DLD1 (cell line): ENCODE measurements around the gene CGB2.
"Not testable (repeated sequence)": the region's sequence is repeated elsewhere in the genome, so short reads cannot be mapped to it uniquely, and the experiment has no call there.

Source experiments
- in situ Hi-C: cut with HindIII; loops from 2 replicates; pipeline ENCODE4 v1.10.0; 2017; ENCODE audit warnings: low sequenced_read_pairs

CGB2 gene

DNA sequence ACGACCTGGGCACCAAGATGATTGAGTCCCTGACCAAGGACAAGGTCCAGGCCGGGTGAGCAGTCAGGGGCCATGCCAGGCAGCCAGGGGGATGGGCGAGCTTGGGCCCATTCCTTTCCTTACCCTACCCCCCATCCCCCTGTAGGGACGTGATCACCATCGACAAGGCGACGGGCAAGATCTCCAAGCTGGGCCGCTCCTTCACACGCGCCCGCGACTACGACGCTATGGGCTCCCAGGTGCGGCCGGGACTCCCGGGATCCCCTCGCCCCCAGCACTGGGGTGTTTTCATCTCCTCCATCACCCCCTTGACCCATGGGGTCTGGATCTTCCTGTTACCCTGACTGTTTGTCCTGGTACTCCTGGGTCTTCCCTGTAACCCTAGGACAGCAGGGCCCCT, 21.9 kb upstream of the CGB2 start:
- in situ Hi-C loops: no loop called here

DNA sequence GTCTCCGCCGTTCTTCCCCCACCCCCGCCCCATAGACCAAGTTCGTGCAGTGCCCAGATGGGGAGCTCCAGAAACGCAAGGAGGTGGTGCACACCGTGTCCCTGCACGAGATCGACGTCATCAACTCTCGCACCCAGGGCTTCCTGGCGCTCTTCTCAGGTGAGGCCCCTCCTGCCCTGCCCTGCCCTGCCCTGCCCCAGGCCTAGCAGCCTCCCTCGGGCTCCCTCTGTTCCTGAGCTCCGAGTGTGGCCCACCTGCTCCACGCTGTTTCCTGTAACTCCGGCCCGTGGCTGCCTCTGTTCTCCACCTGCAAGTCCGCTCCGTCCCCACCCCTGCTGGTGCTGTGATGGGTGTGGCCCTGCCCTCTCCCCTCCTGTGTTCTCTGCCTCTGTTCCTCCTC, 21.2 kb upstream of the CGB2 start:
- in situ Hi-C loops: no loop called here

DNA sequence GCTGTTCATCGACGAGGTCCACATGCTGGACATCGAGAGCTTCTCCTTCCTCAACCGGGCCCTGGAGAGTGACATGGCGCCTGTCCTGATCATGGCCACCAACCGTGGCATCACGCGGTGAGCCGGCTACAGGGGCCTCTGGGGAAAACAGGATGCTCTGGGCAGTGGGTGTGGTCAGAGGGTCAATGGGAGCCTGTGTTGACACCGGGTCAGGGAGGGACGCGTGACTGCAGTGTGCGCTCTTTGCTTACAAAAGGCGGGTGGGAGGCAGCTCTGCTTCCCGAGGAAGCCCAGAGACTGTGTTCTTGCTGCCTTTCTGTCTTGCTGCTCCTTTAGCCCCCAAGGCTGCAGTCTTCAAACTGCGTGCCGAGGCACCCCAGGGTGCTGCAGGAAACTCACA, 20.5 kb upstream of the CGB2 start:
- in situ Hi-C loops: no loop called here

DNA sequence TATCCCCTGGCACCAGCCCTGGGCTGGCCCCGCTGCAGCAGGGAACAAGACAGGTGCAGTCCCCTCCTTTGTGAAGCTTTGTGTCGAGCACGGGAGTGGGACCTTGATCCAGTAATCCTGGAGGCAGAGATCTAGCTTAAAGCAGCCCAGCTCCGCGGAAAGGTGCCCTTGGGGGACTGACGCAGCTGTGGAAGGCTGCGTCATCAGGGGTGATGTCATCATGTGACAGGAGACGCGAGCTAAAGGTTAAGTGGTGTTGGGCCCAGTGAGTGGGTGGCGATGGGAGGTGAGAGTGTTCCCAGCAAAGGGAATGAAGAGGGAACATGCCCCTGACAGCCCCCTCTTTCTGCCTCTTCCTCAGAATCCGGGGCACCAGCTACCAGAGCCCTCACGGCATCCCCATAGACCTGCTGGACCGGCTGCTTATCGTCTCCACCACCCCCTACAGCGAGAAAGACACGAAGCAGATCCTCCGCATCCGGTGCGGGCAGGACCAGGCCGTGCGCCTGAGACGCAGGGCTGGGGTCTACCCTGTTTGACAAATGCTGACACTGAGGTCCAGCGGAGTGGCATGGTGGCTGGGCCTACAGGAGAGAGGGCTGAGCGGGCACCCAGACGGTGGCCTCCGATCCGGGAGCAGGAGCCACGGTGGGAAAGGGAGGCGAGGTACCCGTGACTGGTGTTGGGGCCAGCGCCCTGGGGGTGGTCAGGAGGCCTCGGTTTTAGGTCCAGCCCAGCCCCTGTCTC, 17.4 kb upstream of the CGB2 start:
- in situ Hi-C loops: no loop called here

DNA sequence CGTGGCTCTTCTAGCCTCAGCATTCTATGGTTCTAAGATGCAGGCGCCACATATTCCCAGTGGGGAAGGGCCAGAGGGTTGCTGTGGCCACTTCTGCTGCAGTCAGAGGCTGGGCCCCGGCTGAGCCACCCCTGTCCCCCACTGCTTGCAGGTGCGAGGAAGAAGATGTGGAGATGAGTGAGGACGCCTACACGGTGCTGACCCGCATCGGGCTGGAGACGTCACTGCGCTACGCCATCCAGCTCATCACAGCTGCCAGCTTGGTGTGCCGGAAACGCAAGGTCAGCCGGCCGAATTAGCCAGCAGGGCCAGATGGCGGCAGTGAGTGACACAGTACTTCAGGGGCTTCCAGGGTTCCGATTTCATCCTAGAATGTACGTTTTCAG, 16.8 kb upstream of the CGB2 start:
- in situ Hi-C loops: no loop called here

DNA sequence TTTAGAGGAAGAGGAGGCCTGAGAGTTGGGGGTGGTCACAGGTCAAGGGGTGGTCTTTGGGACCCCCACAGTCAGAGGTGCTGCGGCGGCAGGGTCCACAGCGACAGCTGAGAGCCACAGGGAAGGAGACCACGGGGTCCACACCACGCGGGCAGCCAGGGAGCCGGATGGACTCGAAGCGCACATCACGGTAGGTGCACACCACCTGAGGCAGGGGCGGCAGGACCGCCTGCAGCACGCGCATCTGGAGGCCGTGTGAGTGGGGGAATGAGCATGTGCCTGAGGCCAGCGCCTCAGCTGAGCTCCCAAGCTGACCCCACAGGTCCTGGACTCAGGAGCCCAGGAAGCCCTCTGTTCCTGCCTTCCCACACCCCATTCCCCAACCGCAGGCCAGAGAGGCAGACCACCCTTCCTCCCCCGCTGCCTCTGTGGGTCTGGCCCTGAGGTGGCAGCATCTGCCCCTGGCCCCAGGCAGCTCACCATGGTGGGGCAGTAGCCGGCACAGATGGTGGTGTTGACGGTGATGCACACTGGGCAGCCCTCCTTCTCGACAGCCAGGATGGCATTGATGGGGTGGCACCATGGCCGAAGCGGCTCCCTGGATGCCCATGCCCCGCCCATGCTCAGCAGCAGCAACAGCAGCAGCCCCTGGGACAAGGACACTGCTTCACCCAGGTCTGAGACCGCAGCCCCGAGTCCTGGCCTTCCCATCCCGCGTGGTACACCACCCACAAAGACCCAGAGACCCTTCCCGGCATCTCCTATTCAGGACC, 15.4 kb upstream of the CGB2 start:
- in situ Hi-C loops: no loop called here

DNA sequence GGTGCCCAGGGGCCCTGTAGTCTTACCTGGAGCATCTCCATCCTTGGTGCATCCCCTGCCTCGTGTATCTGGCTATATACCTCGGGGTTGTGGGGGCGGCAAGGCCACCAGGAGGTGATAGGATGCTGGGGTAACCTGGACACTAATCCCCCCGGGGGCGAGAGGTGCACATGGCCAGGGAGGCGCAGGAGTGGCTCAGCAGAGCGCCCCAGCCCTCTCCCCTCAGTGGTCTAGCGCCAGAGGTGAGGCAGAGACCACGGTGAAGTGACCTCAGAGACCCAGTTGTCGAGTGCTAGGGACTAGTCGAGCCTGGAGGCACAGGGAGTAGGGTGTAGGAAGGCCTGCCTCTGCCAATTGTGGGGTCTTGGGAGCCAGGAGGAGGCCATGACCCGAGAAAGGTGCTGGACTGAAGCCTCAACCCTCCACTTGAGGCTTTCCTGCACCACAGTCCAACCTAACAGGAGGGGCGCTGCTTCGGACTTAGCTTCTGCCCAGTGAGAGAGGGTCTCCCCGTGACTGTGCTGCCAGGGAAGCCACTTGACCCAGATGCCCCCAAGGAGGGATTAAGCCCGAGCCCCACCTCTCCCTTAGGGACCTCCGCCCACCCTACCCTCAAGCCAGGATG, 14.5 kb upstream of the CGB2 start, which contains the start of gene LHB:
LHB (minus strand) TSS at position 51 of the 625 bp plus-strand sequence; CDS start at position 41, 10 bp downstream.
- in situ Hi-C loops: no loop called here

DNA sequence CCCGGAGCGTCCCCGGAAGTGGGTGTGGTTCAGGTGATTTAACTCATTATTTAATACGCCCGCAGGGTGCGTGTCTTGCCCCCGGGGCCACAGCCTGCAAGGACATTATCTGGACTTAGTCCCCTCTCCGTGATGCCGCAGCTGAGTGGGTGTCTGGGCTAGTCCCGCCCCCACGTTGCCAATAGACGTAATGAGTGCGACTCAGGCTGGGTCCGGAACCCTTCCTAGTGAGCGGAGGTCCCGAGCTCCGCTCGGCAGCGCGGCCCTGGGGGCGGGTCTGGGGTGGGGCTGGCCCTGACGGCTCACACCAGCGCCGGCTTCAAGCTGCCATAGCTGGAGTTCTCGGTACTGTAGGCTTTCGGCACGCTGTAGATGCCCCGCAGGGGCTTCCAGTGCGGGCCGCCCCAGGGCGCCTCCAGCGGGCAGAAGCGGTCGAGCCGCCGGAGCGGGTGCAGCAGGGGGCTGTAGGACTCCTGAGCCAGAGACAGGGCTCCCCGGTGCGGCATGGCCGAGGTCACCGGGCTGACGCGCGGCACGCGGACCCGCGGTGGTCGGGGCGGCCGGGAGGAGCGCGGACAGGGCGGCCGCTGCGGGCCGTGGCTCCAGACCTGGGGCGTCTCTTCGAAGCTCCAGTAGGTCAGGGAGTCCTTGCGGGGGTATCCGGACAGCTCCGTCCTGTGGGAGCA, 13.9 kb upstream of the CGB2 start:
- in situ Hi-C loops: no loop called here

DNA sequence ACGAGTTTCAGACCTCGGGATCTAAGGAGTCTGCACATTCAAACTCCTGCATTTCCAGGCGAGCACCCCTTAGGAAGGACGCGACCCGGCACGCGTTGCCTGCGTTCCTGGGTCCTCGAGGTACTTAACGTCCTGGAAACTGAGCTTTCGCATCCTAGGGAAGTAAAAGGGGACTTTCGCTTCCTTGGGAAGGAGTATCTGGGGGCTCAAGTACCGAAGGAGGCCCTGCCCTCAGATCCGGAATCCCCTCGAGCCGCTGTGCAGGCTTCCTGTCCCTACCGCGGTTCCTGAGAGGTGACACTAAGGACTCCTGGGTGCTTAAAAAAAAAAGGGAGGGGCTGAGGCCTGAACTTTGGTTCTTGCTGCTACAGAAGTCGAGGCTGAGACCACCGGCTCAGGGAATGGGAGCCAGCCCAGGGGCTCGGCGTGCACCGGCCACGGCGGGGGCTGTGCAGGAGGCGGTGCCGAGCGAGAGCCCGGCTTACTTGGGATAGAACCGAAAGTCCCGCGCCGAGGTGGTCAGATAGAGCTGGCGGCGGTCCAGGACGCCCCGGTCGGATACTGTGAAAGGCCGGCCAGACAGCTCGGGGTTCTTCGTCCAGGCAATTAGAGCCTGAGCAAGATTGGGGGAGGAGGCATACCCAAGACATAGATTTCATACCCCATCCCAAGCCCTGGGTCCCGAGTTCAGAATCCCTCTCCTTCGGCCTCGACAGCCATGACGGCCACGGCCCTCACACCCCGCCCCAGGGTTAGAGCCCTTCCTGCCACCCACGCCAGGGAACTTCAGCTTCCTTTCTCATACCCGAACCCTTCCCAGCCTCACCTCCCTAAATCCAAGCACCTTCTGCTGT, 13.1 kb upstream of the CGB2 start:
- in situ Hi-C loops: not testable (repeated sequence)

DNA sequence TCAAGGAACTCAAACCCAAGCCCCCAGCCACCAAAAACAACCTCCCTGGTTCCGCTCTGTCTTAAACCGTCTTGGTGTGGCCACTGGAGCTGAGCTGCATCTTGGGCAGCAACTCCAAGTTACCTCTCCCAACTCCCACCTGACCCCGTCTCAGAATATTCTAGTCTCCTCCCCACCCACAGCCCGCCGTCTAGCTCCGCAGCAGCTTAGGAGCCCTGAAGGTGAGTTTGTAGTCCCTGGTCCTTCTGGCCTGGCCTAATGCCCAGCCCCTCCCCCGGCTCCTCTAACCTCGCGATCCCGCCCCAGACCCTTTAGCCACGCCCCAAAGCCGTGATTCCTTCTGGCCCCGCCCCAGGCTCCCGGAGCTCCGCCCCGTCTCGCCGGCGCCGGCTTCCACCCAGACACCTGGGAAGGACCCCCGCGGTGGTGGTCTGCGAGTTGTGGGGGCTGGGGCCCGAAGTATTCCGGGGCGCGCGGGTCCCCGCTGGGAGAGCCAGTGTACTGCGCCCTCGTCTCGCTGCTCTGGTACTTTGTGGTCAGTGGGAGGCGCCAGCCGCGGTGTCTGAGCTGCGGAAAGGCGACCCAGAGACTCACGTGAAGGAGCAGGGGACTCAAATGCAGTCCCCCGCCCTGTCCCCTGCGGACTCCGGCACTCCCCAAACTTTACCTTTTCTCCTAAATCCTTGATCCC, 12.3 kb upstream of the CGB2 start:
- in situ Hi-C loops: no loop called here

DNA sequence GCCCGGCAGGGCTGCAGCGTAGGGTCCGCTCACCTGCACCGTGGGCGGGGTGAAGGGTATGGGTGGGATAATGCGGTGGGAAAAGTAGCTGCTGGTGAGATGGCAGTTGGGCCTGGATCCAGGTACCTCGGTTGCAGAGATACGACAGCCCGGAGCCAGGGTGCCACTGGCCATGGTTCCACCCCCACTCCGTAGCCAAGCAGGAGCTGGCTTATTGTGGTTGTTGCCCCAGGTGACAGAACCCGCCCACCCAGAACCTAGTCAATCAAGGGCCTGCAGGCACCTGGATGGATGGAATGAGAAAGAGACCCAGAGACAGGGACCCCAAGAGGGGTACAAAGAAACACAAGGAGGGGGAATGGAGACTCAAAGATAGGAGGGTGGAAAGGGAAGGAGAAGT, 11.3 kb upstream of the CGB2 start:
- in situ Hi-C loops: no loop called here

DNA sequence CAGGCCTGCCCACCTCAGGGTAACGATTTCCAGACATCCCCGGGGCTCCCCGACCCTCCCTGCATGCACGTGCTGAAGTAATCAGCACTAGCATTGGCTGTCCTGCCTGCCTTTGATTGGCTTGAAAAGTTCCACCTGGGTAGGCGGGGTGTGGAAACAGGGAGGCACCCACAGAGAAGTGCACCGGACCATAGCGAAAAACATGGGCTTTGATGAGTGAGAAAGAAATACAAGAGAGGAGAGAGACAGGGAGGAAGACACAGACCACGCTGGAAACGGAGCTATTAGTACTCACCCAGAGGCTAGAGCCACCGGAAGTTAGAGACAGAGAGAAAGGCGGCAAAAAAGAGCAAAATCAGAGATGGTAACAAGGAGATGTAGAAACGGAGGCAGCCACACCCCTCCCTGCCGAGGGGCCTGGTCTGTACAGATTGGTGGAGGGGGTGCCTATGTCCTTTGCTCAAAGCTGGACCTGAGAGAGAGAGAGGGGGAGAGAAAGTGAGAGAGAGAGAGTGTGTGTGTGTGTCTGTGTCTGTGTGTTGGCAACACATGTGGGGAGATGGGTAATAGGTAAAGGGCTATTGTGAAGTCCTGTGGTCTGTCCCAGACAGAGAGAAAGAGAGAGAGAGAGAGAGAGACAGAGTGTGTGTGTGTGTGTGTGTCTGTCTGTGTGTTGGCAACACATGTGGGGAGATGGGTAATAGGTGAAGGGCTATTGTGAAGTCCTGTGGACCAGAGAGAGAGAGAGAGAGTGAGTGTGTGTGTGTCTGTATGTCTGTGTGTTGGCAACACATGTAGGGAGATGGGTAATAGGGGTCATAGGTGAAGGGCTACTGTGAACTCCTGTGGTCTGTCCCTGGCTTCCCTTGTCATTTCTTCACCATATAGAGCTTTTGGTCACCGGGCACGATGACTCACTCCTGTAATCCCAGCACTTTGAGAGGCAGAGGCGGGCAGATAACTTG, 10.5 kb upstream of the CGB2 start:
- in situ Hi-C loops: no loop called here

DNA sequence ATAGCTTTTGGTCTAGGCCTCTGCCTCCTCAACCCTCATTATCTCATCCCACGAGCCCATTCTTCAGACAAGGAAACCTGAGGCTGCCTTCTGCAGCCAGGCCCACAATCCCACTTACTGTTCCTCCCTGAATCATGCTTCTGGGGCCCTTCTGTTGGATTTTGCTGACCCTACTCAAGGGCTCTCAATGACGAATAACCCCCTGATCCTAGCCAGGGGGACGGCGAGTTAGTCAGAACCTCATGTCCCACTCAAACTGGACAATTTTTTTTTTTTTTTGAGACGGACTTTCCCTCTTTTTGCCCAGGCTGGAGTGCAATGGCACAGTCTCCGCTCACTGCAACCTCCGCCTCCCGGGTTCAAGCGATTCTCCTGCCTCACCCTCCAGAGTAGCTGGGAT, 9.6 kb upstream of the CGB2 start:
- in situ Hi-C loops: no loop called here

DNA sequence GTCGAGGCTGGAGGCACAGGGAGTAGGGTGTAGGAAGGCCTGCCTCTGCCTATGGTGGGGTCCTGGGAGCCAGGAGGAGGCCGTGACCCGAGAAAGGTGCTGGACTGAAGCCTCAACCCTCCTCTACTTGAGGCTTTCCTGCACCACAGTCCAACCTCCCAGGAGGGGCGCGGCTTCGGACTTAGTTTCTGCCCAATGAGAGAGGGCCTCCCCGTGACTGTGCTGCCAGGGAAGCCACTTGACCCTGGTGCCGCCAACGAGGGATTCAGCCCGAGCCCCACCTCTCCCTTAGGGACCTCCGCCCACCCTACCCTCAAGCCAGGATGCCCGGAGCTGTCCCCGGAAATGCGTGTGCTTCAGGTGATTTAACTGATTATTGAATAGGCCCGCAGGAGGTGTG, 7.5 kb upstream of the CGB2 start, which contains the start of gene CGB3:
CGB3 (minus strand) TSS at position 101 of the 400 bp plus-strand sequence. CDS start 362 bp downstream, outside the sequence.
- in situ Hi-C loops: not testable (repeated sequence)

DNA sequence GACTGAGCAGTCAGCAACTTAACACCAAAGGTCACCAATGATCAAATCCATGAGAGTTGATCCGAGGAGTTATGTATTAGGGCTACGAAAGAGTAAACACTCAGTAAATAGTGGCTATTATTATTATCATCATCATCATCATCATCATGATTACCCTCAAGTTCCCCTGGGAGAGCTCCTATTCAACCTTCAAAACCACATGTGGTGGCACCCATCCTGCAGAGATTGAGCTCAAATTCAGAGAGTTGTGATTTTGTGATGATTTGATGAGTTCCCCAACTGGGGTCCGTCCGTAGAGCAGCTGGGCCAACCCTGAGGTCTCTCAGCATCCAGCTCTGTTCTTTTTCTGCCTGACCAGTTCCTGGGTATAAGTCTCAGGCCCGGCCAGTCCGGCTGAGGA, 6.6 kb upstream of the CGB2 start:
- in situ Hi-C loops: not testable (repeated sequence)

DNA sequence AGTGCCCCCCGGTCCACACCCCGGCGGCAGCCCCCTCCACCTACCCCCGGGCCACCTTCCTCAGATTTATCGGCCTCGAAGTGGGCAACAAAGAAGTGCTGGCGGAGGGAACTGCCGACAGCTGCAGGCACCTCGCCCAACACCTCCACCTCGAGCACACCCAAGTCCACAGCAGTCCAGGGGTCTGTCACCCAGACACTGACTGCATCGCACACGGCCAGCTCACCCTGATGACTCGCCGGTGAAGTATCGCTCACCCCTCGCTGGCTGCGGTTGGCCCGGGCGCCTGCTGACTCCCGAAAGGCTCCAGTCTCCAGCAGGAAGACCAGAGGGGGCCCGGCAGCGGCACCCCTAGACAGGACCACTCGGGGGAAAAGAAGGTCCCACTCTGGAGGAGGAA, 6.1 kb upstream of the CGB2 start:
- in situ Hi-C loops: not testable (repeated sequence)

DNA sequence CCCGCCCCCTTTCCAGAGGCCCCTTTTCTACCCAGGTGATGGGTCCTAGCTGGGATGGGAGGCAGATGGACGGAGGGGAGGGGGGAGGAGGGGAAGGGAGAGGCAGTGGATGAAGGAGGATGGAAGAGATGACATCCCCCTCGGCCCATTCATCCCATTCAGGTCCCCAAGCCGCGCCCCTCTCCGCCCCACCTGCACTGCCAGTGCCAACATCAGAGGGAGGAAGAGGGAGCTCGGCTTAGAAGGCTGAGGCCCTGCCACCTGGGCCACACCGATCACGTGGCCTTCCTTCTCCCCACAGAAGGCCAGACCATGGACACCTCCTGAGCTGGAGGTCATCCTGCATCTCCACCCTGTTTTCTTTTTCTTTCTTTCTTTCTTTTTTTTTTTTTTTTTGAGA, 3.0 kb upstream of the CGB2 start:
- in situ Hi-C loops: not testable (repeated sequence)

DNA sequence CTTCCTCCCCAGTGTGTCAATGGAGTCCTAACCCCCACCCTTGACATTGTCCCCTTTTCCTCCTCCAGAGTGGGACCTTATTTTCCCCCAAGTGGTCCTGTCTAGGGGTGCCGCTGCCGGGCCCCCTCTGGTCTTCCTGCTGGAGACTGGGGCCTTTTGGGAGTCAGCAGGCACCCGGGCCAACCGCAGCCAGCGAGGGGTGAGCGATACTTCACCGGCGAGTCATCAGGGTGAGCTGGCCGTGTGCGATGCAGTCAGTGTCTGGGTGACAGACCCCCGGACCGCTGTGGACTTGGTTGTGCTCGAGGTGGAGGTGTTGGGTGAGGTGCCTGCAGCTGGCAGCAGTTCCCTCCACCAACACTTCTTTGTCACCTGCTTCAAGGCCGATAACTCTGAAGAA, 1.9 kb upstream of the CGB2 start:
- in situ Hi-C loops: not testable (repeated sequence)

DNA sequence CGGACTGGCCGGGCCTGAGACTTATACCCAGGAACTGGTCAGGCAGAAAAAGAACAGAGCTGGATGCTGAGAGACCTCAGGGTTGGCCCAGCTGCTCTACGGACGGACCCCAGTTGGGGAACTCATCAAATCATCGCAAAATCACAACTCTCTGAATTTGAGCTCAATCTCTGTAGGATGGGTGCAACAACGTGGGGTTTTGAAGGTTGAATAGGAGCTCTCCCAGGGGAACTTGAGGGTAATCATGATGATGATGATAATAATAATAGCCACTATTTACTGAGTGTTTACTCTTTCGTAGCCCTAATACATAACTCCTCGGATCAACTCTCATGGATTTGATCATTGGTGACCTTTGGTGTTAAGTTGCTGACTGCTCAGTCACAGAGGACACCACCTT, 1.4 kb upstream of the CGB2 start:
- in situ Hi-C loops: not testable (repeated sequence)
